NCI-H146 treated with DMSO at 0.1 percent for 48 hours (cell line): ENCODE data around the gene ZFAND6.
"Not testable (repeated sequence)": the region's sequence is repeated elsewhere in the genome, so short reads cannot be mapped to it uniquely, and the experiment has no call there.

ENCODE experiments used
- DNase-seq: peaks from one replicate; lab custom pipeline; 2025; ENCODE audit not compliant: unreplicated experiment; lab: John Stamatoyannopoulos, UW

Gene ZFAND6

GRCh38 chr15:80045219-80045618 lies 14.3 kb upstream of the ZFAND6 start:
- DNase-seq = not testable (repeated sequence)

- DNase-seq = no peak
These were observed 10.4 kb upstream of the ZFAND6 start for GRCh38 chr15:80049046-80049445.

GRCh38 chr15:80052597-80053304 lies 6.7 kb upstream of the ZFAND6 start:
- no peak for DNase-seq

GRCh38 chr15:80055933-80056332 lies 3.5 kb upstream of the ZFAND6 start:
- no peak for DNase-seq

- no peak for DNase-seq
These were observed 1.4 kb upstream of the ZFAND6 start for GRCh38 chr15:80058044-80058443.

- peak; percentile 49 for DNase-seq
These were observed 395 bp downstream of the ZFAND6 start for GRCh38 chr15:80059786-80060355.

GRCh38 chr15:80060356-80061006 lies 1.0 kb downstream of the ZFAND6 start:
- no peak for DNase-seq

GRCh38 chr15:80061582-80061981 lies 2.1 kb downstream of the ZFAND6 start:
- DNase-seq = no peak

- DNase-seq = no peak
These were observed 7.4 kb downstream of the ZFAND6 start for GRCh38 chr15:80066912-80067311.

- no peak for DNase-seq
These were observed 9.1 kb downstream of the ZFAND6 start for GRCh38 chr15:80068578-80068977.

GRCh38 chr15:80070840-80071239 lies 11.4 kb downstream of the ZFAND6 start:
- no peak for DNase-seq

GRCh38 chr15:80071652-80072051 lies 12.2 kb downstream of the ZFAND6 start:
- DNase-seq = no peak

- peak; percentile 76 for DNase-seq
These were observed 13.0 kb downstream of the ZFAND6 start for GRCh38 chr15:80072285-80072994.

GRCh38 chr15:80073197-80073596 lies 13.7 kb downstream of the ZFAND6 start:
- DNase-seq = no peak

- DNase-seq = no peak
These were observed 17.1 kb downstream of the ZFAND6 start for GRCh38 chr15:80076321-80077318.

GRCh38 chr15:80081390-80081789 lies 21.9 kb downstream of the ZFAND6 start:
- DNase-seq = no peak

GRCh38 chr15:80087104-80087503 lies 27.6 kb downstream of the ZFAND6 start:
- no peak for DNase-seq

GRCh38 chr15:80090041-80090440 lies 30.6 kb downstream of the ZFAND6 start:
- no peak for DNase-seq

GRCh38 chr15:80090879-80091503 lies 31.5 kb downstream of the ZFAND6 start:
- no peak for DNase-seq

- no peak for DNase-seq
These were observed 34.5 kb downstream of the ZFAND6 start for GRCh38 chr15:80093854-80094418.
